MM.1S (cell line): ENCODE results near the gene ZNF678.

Experiments
- EZH2 ChIP-seq: fragments of 300-600 bp; sonication (generic); optimal IDR thresholded peaks from 2 replicates; pipeline ENCODE3; 2017; ENCODE audit warnings: low read depth, mild to moderate bottlenecking, antibody characterized with exemption, low read length, mixed read lengths
- EZH2phosphoT487 ChIP-seq: fragments of 300-600 bp; sonication (generic); IDR thresholded peaks from 2 replicates; pipeline ENCODE4 v1.6.1; 2018; ENCODE audit warnings: antibody characterized with exemption, low read length
- TF ChIP-seq, protein P1 (sequence below): fragments of 300-600 bp; sonication (generic); IDR thresholded peaks from 2 replicates; pipeline ENCODE4 v1.5.1; 2016; ENCODE audit warnings: antibody characterized with exemption, low read length, mixed read lengths

- TF ChIP-seq, protein P1, sequence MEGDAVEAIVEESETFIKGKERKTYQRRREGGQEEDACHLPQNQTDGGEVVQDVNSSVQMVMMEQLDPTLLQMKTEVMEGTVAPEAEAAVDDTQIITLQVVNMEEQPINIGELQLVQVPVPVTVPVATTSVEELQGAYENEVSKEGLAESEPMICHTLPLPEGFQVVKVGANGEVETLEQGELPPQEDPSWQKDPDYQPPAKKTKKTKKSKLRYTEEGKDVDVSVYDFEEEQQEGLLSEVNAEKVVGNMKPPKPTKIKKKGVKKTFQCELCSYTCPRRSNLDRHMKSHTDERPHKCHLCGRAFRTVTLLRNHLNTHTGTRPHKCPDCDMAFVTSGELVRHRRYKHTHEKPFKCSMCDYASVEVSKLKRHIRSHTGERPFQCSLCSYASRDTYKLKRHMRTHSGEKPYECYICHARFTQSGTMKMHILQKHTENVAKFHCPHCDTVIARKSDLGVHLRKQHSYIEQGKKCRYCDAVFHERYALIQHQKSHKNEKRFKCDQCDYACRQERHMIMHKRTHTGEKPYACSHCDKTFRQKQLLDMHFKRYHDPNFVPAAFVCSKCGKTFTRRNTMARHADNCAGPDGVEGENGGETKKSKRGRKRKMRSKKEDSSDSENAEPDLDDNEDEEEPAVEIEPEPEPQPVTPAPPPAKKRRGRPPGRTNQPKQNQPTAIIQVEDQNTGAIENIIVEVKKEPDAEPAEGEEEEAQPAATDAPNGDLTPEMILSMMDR: no peak
- TF ChIP-seq EZH2 (no peak), EZH2phosphoT487 (no peak)
Observed at GRCh38 chr1:227563324-227564201, at the start of gene ZNF678.
